Measurements from ENCODE around the gene NT5DC4.

NT5DC4 gene

GRCh38 chr2:112720785-112721184, at the start of gene NT5DC4:
Gene NT5DC4 (plus strand): TSS chr2:112721020. CDS start chr2:112721080, 60 bp downstream.
- DNase-seq = no peak

GRCh38 chr2:112671801-112672200, 49.0 kb upstream of the NT5DC4 start:
- no peak for DNase-seq

GRCh38 chr2:112673008-112673407, 47.8 kb upstream of the NT5DC4 start:
- DNase-seq = no peak

DNA sequence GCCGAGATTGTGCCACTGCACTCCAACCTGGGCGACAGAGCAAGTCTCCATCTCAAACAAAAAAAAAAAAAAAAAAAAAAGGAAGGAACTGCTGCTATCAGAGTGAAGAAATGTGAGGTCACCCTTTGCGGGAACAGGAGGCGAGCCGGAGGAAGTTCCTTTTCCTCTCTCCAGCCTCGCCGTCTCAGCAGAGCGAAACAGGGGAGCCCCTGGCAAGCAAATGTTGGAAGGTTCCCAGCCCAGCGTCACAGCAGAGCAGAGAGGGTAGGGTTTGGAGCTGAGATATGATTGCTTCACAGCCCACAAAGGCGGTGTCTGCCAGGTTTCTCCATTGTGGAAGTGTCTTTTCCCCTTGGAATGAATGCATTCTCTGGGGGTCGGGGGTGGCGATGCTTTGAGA, 46.6 kb upstream of the NT5DC4 start:
- no peak for DNase-seq

GRCh38 chr2:112679484-112679883, 41.3 kb upstream of the NT5DC4 start:
- DNase-seq = no peak

DNA sequence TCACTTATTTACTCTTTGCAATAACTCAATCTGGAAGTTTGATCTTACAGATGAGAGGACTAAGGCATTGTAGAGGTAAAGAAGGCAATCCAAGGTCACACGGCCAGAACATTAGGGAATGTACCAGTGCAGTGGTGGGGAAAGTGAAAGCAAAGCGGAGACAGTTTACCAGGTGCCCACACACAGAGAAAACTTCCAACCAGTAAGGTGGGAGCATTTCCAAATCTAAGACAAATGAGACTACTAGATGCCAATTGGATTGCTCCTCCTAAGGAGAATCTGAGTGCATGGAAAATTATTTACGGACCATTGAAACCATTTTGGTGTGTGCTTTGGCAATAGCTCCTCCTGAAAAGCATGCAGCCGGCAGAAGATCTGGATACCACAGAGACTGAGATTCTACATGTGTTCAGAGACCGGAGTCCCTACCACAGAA, 40.1 kb upstream of the NT5DC4 start:
- DNase-seq = no peak

GRCh38 chr2:112682101-112682500, 38.7 kb upstream of the NT5DC4 start:
- no peak for DNase-seq

DNA sequence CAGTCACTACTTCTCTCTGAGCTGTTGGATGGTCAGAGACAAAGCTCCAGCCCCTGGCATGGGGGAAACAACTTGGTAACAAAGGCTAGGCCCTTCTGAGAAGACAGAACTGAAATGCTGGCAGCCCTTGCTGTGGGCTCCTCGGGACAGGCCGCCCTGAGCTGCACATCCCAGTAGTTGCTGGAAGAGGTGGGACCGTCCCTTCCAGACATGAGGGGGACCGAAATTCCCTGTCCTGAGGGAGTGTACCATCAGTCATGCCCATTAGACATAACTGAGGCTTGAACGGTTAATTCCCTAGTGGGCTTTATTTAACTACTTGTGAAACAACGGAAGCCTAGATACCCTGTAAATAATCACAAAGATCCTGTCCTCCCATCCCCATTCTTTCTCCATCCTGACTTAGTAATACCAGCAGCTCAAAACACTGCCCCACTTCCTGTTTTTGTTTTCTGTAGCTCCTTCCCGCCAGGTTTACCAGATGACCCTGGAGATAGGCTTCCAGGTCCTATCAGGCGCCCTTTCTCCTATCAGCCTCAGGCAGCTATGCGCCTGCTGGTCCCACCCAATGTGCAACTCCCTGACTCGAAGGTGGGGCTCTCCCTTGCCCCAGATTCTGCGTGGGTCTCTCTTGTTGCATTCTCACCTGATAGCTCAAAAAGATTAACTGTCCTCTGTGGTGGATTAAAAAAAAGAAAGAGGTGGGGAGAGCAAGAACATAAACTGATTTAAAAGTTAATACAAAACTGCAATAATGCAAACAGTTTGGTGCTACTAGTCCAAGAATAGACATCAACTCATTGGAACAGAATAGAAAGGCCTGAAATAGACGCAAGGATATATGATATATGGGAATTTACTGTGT, 37.0 kb upstream of the NT5DC4 start:
- DNase-seq = no peak

GRCh38 chr2:112684415-112684775, 36.4 kb upstream of the NT5DC4 start:
- DNase-seq = no peak

DNA sequence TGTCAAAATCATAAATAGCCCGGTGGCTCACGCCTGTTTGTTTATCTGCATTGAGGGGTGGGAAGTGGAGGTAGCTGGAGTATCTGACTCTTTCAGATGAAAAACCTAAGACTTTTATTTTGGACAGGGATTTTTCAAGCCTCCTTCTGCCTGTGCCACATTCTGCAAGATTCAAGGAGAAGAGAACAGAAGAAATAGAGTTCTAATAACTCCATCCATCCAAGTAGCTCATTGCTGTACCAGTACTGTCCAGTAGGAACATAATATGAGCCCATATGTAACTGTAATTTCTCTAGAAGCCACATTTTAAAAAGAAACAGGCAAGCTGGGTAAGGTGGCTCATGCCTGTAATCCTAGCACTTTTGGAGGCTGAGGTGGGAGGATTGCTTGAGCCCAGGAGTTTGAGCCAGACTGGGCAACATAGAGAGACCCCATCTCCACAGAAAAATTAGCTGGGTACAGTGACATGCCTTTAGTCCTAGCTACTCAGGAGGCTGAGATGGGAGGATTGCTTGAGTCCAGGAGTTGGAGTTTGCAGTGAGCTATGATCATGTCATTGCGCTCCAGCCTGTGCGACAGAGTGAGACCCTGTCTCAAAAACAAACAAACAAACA, 35.4 kb upstream of the NT5DC4 start:
- DNase-seq = no peak

GRCh38 chr2:112686348-112687217, 34.2 kb upstream of the NT5DC4 start:
- DNase-seq = no peak

- no peak for DNase-seq
Observed at GRCh38 chr2:112687522-112687921, 33.3 kb upstream of the NT5DC4 start.

DNA sequence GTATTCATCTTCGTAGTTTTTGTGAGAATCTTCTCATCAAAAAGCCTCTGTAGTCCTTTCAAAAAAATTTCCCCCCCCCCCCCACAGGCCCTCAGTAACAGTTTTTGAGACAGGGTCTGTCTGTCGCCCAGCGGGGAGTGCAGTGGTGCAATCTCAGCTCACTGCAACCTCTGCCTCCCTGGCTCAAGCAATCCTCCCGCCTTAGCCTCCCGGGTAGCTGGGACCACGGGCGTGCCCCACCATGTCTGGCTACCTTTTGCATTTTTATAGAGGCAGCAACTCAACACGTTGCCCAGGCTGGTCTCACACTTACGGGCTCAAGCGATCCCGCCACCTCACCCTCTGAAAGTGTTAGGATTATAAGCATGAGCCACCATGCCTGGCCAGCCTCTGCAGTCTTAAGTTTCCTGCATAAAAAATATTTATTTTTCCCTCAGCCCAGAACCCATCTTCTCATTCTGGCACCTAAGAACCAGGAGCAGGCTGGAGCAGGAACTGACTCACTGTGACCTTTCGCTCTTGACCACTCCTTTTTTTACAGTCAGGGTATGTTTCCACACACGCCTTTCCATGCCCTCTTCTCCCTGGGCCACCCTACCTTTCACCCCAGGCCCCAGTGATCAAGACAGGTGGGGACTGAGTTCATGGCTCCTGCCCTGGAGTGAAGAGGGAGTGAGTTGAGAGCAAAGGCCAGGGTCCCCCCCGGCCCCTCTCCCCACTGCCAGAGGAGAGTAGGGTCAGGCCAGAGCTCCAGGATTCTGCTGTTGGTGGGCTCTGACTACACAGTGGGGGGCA, 32.5 kb upstream of the NT5DC4 start:
- no peak for DNase-seq

DNA sequence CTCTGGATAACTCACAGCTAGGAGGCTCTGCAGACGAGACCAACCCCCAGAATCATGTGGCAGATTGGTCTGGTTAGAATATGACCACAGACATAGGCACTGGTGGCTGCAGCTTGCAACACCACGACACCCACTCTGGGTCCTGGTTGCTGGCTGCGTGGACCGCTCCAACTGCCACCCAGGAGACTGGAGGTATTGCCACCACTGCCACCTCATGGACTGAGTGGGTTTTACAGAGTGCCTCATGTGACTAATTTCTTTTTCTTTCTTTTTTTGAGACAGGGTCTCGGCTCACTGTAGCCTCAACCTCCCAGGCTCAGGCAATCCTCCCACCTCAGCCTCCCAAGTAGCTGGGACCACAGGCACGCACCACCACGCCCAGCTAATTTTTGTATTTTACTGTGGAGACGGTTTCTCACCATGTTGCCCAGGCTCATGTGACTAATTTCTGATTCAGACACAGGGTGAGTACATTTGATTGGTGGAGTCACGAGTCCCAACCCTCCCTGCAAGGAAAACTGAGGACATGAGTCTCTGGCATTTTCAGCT, 29.9 kb upstream of the NT5DC4 start:
- DNase-seq = no peak

- no peak for DNase-seq
Observed at GRCh38 chr2:112691881-112692281, 28.9 kb upstream of the NT5DC4 start.

GRCh38 chr2:112692495-112692911, 28.3 kb upstream of the NT5DC4 start:
- DNase-seq = peak; percentile 72

- DNase-seq = no peak
Observed at GRCh38 chr2:112692918-112693317, 27.9 kb upstream of the NT5DC4 start.

- no peak for DNase-seq
Observed at GRCh38 chr2:112693596-112693995, 27.2 kb upstream of the NT5DC4 start.

- DNase-seq = no peak
Observed at GRCh38 chr2:112694182-112694581, 26.6 kb upstream of the NT5DC4 start.

- no peak for DNase-seq
Observed at GRCh38 chr2:112698834-112699515, 21.8 kb upstream of the NT5DC4 start.

DNA sequence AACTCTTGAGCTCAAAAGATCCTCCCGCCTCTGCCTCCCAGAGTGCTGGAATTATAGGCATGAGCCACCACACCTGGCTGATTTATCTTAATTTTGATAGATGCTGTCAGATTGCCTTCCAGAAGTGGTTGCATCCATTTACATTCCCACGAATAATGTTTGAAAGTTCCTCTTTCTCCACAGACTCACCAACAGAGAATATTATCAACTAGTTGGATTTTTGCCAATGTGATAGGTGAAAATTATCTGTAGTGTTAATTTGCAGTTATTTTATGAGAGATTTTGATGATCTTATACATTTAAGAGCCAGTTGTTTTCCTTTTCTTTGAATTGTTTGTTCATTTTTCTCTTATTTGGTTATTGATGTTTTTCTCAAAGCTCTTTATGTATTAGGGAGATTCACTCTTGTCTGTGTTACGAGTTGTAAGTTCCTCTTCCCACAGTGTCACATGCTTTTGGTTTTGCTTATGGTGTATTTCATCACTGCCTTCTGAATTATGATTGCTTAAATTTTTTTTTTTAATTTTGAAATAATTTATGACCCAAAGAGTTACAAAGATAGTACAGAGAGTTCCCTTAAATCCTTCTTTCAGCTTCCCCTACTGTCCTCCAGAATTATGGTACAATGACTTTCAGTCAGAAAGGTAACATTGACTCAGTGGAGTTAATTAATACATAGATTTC, 20.7 kb upstream of the NT5DC4 start:
- DNase-seq = no peak
